Measurements from ENCODE around the gene JUND. TPM values are rescaled to one million over a fixed set of nuclear protein-coding genes. Genes with fewer than 3 reads are reported as not detected.

The JUND gene
- total RNA-seq, 4 donors from 2014 or later: 241 to 573 (median 297) TPM

DNA sequence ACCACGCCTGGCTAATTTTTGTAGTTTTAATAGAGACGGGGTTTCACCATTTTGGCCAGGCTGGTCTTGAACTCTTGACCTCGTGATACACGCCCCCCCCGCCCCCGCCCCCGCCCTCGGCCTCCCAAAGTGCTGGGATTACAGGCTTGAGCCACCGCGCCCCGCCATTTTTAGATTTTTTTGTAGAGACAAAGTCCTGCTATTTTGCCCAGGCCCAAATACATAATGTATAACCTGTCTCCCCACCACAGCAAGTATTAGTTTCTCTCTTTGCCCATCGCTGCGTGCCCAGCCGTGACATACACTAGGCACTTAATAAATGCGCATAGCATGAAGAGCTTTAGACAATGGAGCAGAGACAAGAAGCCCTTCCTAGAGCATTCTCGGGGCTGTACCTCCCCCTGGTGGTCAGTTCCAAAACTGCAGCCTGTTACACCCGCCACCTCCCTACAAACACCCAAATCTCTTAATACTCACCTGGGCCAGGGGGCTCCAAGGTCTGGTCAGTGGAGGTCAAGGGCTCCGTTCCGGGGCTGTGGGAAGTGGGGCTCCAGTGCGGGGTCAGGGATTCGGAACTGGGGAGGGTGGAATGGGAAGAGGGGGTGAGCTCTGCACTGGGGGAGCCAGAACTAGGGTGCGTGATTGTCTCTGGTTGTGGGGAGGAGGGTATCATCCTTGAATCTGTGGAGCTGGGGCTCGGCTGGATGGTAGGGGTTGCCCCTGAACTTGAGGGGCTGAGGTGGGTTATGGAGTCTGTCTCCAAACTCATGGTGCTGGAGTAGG is 29.6 kb downstream of the JUND start:
- Histone ChIP-seq H3K4me1 (no peaks in the 10 kb centered on the region), H3K27me3 (peaks cover 33% of the 10 kb centered on the region), H3K27ac (no peak overlapping the region), H3K4me3 (no peak overlapping the region), H3K36me3 (peaks cover 0 to 3% of the 10 kb centered on the region in 2 donors), H3K9me3 (peaks cover 0 to 6% (median 0%) of the 10 kb centered on the region in 3 donors)
- 0 to 19% methylated on average over 1 to 6 of the region's 23 CpGs for WGBS, 2 donors (ENCODE audit: low coverage in 1 of 2)
- TF ChIP-seq CTCF (IDR thresholded peaks at IDR 0.05): peak in 3 of 4 experiments; percentile 94 to 99 (median 99)
- TF ChIP-seq POLR2A (IDR thresholded peaks at IDR 0.05): no peak
- ATAC-seq: peak; percentile 71

GRCh38 chr19:18249834-18250233 is 31.6 kb downstream of the JUND start:
- TF ChIP-seq EP300 (IDR thresholded peaks at IDR 0.05) (no peak), POLR2A (IDR thresholded peaks at IDR 0.05) (no peak), CTCF (IDR thresholded peaks at IDR 0.05) (no peak), POLR2AphosphoS5 (IDR thresholded peaks at IDR 0.05) (no peak)
- Histone ChIP-seq H3K4me1 (no peaks in the 10 kb centered on the region), H3K27ac (no peak overlapping the region), H3K9me3 (peaks cover 0 to 6% (median 0%) of the 10 kb centered on the region in 3 donors), H3K36me3 (no peaks in the 10 kb centered on the region), H3K4me3 (no peak overlapping the region), H3K27me3 (peaks cover 23% of the 10 kb centered on the region)
- no peak for ATAC-seq
- 86 to 100% methylated on average over 2 of the region's 5 CpGs for WGBS, 2 donors (ENCODE audit: low coverage in 1 of 2)

DNA sequence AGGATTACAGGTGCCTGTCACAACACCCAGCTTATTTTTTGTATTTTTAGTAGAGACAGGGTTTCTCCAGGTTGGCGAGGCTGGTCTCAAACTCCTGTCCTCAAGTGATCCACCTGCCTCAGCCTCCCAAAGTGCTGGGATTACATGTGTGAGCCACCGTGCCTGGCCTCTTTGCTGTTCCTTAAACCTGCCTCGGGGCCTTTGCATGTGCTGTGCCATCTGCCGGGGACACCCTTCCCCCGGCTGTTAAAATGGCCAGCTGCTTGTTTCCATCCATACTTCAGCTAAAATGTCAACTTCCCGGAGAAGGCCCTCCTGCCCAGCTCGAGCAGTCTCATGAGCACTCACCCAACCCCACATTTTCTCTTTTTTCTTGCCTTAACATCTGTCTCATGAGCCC is 36.1 kb downstream of the JUND start:
- Histone ChIP-seq H3K4me3 (no peak overlapping the region), H3K9me3 (peaks cover 0 to 3% (median 0%) of the 10 kb centered on the region in 3 donors), H3K27ac (no peak overlapping the region), H3K4me1 (no peaks in the 10 kb centered on the region), H3K27me3 (peaks cover 6% of the 10 kb centered on the region), H3K36me3 (no peaks in the 10 kb centered on the region)
- no peak for ATAC-seq
- no peak for TF ChIP-seq EP300 (IDR thresholded peaks at IDR 0.05)
- no peak for TF ChIP-seq POLR2A (IDR thresholded peaks at IDR 0.05)
- no peak for TF ChIP-seq POLR2AphosphoS5 (IDR thresholded peaks at IDR 0.05)
- TF ChIP-seq CTCF (IDR thresholded peaks at IDR 0.05): no peak
- WGBS, 2 donors (ENCODE audit: low coverage in 1 of 2): 53 to 56% methylated on average over 4 to 7 of the region's 7 CpGs

DNA sequence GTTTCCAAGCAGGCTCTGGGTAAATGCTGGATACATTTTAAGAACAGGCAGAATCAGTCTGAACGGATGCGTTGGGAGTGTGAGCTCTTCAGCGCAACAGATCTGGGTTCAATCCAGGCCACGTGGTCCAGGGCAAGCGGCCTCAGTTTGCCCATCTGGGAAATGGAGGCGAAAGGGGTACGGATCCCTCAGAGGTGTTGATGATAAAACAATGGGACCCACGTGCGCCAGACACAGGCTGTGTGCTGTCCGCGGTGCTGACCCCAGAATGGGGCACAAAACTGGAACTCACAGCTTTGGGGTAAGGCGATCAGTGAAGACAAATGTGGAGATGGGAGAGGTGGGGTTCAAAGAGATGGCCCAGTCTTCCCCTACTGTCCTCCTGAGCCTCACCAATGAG is 42.1 kb downstream of the JUND start:
- Histone ChIP-seq H3K9me3 (no peaks in the 10 kb centered on the region), H3K4me1 (no peaks in the 10 kb centered on the region), H3K27me3 (peaks cover 55% of the 10 kb centered on the region), H3K27ac (no peak overlapping the region), H3K36me3 (no peaks in the 10 kb centered on the region), H3K4me3 (no peak overlapping the region)
- no peak for ATAC-seq
- WGBS, 2 donors (ENCODE audit: low coverage in 1 of 2): 19 to 32% methylated on average over 3 to 12 of the region's 12 CpGs
- TF ChIP-seq CTCF (IDR thresholded peaks at IDR 0.05) (no peak), POLR2A (IDR thresholded peaks at IDR 0.05) (no peak), EP300 (IDR thresholded peaks at IDR 0.05) (no peak), POLR2AphosphoS5 (IDR thresholded peaks at IDR 0.05) (no peak)

DNA sequence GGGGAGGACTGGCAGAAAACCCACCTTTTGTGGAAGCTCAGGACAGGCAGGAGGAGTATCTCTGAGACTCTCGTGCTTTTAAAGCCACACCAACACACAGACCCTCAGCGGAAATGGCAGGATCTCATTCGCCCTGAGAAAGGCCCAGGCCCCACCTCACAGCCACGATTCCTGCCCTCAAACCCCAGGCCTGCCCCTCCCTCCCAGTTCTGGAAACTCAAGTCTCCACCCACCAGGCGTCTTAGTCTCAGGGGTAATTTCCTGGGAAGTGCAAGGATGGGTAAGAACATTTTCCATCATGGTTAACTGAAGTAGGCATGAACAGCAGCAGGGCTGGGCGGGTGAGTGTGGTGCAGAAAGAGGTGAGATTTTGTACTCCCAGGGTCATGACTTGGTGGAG is 47.2 kb downstream of the JUND start:
- Histone ChIP-seq H3K36me3 (no peaks in the 10 kb centered on the region), H3K4me1 (peaks cover 0 to 6% (median 0%) of the 10 kb centered on the region in 3 donors), H3K27me3 (peaks cover 91% of the 10 kb centered on the region), H3K27ac (no peak overlapping the region), H3K4me3 (no peak overlapping the region), H3K9me3 (peaks cover 0 to 17% (median 0%) of the 10 kb centered on the region in 3 donors)
- no peak for TF ChIP-seq CTCF (IDR thresholded peaks at IDR 0.05)
- no peak for TF ChIP-seq EP300 (IDR thresholded peaks at IDR 0.05)
- no peak for TF ChIP-seq POLR2A (IDR thresholded peaks at IDR 0.05)
- TF ChIP-seq POLR2AphosphoS5 (IDR thresholded peaks at IDR 0.05): no peak
- WGBS, 2 donors (ENCODE audit: low coverage in 1 of 2): 90% methylated on average over 2 of the region's 6 CpGs; no CpG with 5 or more reads in 1 of the 2 donors
- no peak for ATAC-seq

Measured in gastroesophageal sphincter (tissue), 4 donors.